NCI-H2227 (cell line): ENCODE results near the gene SELENOI.

Experiments
- DNase-seq: peaks from one replicate; lab custom pipeline; 2025; ENCODE audit not compliant: unreplicated experiment; lab: John Stamatoyannopoulos, UW

Gene SELENOI

GRCh38 chr2:26409785-26410184, 63.8 kb downstream of the SELENOI start:
- DNase-seq, result no peak

DNA sequence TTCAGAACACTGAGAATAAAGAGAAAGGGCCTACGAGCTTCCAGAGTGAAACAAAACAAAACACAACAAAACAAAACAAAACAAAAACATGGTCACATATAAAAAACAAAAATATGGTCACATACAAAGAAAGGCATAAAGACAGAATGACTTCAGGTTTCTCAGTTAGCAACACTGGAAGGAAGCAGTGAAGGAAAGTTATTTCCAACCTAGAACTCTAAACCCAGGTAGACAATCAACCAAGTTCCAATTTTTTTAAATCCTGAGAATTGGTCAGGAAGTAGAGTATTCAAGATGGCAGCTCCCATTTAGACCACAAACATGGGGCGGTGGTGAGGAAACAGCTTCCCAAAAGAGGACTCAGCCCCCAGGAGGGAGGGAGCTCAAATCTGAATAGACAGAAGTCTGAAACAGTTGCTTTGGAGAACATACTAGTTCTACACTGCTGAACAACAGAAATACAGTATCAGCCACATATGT, 64.9 kb downstream of the SELENOI start:
- no peak for DNase-seq

- no peak for DNase-seq
These were observed 65.5 kb downstream of the SELENOI start for GRCh38 chr2:26411419-26411818.

GRCh38 chr2:26412091-26412673, 66.2 kb downstream of the SELENOI start:
- DNase-seq, result no peak

DNA sequence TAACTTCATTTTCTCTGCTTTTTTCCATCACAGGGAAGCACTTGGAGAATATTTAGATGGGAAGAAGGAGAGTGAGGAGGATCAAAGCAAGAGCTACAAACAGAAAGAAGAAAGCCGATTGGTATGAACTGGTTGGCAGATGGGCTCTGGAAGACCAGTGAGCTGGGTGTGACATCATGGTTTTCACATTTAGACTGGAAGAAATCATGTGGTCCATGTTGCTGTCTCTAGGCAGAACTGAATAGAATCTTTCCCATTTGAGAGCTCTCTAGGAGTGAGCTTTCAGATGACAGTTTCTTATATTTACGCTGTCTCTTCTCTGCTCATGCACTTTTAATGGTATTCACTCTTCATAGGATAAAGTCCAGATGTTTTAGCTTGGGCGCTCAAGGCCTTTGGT, 68.4 kb downstream of the SELENOI start:
- no peak for DNase-seq

DNA sequence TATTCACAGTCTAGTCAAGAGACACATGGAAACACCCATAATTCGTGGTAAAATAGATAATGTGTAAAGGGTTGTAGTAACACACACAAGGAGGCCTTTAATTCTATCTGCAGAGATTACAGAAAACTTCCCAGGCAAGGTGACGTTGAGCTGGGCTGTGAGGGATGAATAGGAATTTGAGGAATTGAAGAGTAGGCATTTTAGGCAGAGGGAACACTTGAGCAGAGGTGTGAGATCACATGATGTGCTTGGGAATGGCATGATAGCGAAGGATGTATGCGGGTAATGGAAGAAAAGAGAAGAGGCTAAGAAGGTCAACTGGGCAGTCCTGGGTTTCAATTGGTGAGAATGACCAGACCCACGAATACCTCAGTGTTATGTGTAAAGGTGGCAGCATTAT, 76.0 kb downstream of the SELENOI start:
- no peak for DNase-seq

- DNase-seq, result no peak
These were observed 77.1 kb downstream of the SELENOI start for GRCh38 chr2:26422947-26423629.

GRCh38 chr2:26423750-26424149, 77.8 kb downstream of the SELENOI start:
- no peak for DNase-seq

DNA sequence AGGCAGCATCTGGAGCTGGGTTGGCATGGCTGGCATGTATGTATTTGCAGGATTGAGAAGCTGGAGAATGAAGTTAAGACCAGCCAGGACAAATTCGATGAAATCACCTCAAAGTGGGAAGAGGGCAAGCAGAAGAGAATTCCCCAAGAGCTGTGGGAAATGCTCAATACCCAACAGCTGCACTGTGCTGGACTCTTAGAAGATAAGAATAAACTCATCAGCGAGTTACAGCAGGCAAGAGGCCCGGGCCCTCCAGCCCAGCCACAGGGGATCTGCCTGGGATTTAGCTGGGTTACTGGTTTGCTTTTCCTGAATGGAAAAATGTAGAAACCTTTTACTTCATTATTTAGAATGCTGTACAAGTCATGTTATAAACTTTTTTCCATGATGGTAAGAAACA, 78.3 kb downstream of the SELENOI start:
- DNase-seq, result no peak

- no peak for DNase-seq
These were observed 82.9 kb downstream of the SELENOI start for GRCh38 chr2:26428846-26429245.

DNA sequence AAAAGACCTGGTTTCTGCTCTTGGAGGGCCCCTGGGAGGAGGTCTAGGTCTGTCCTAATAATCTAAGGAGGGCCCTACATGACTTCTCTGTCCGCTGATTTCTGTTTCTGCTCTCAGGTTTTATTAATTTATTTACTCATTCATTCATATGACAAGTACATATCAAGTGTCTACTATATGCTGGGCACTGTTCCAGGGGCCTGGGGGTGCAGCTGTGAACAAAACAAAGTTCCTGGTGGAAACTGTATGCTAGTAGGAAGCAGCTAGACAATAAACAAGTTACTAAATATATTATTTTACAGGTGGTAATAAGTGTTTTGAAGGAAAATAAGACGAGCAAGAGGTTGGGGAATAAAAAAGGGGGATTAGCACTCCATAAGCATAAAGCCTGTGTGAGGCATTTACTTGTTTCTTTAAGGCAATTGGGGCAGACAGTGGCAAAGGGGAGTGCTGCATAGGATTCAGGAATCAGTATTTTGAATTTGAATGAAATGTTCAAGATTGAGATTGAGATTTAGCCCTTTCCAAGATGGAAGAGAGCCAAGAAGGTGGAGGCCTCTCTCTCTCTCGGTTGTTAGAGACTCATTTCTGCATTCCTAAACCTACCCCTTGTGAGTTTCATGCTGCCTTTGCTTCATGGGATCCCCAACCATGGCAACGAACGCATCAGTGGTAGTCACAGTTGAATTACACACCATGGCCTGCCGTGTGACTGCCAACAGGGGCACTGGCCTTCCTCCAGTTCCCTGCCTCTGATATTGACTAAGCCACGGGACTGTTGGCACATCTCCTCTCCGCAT, 84.0 kb downstream of the SELENOI start:
- DNase-seq, result no peak

DNA sequence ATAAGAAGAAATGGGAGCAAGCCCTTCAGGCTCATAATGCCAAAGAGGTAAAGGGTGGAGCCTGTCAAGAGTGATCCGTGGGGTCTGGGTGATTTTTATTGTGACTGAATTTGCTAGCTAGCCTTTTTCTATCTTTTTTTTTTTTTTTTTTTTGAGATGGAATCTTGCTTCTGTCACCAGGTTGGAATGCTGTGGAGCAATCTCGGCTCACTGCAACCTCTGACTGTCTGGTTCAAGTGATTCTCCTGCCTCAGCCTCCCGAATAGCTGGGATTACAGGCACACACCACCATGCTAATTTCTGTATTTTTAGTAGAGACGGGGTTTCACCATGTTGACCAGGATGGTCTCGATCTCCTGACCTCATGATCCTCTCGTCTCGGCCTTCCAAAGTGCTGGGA, 84.9 kb downstream of the SELENOI start:
- DNase-seq, result no peak

GRCh38 chr2:26432363-26432762, 86.4 kb downstream of the SELENOI start:
- DNase-seq, result no peak

DNA sequence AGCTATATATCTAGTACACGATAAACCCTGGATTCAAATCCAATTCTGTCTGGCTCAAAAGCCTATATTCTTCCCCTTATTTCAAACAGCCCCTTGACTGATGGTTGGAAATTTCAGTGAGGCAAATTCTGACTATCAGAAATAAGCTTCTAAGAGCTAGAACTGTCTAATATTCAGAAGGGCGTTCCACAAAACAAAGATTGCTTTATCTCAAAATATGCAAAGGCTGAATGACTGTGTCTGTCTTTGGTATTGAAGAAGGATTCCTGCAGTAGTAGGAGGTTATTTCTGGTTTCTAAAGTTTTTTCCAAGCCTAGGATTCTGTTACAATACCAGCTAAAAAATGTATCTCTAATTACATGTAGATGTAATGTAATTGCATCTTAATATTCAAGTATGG, 86.9 kb downstream of the SELENOI start:
- DNase-seq, result no peak

DNA sequence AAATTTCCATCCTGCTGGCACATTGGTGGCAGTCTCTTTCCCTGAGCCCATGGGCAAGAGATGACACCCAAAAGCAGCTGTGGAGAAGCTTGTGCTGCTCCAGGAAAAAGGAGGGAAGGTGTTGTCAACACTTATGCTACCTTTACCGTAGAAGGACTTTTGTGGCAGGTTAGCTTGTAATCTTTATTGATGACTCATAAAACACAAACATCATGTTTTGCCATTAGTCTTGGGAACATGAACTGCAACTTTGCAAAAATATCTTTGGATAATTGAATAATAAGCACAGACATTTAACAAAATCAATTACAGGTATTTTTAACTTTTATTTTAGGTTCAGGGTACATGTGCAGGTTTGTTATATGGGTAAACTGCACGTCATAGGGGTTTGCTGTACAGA, 89.2 kb downstream of the SELENOI start:
- no peak for DNase-seq

- DNase-seq, result no peak
These were observed 92.6 kb downstream of the SELENOI start for GRCh38 chr2:26438526-26438925.

DNA sequence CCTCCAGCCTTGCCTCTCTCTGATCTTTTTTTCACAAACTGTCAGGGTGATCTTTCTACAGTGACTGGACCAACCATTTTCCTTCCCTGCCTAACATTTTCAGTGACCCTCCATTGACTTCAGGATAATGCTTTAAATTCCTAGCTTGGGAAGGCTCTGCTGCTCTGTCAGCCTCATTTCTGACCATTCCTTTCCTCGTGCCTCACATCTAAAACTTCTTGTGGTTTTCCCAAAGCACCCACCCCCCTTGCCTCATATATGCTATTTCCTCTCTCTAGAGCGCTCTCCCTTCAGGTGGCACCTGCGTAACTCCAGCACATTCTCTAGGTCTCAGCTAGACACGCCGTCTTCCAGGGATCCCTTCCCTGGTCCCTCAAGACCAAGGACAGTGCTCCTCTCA, 93.0 kb downstream of the SELENOI start:
- no peak for DNase-seq

DNA sequence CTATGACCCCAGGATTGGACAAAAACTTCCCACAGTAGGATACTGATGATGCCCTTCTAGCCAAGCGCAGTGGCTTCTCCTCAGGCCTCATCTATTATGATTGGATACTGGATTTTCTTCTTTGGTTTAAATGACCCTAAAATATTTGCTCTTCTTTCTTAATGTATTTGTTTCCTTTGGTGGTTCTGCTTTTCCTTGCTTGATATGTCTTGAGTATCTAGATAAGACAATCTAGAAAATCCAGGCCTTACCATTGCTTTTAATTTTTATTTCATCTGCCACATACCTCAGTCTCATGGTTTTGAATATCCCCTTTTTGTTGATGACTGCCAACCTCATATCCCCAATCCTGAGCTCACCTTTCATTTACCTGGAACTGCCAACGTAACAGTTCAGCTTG, 96.4 kb downstream of the SELENOI start:
- DNase-seq, result no peak

DNA sequence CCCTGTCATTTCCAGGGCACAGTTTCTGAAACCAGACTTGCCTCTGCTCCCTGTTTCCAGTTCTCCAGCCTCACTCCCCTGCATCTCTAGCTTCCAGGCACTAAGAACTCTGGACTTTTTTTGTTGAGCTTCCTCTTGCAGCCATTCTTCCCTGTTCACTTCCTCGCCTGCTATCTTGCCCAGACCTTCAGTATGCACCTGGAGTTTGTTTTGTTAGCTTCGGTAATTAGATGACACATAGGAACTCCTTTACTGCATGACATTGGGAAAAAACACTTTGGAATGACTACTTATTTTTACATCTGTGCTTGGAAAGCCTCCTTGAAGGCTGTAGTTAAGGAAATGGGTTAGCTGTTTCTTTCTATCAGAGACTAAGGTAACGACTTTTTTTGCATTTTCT, 96.8 kb downstream of the SELENOI start:
- no peak for DNase-seq

- no peak for DNase-seq
These were observed 98.3 kb downstream of the SELENOI start for GRCh38 chr2:26444236-26444635.
